H1 (cell line): ENCODE measurements around the gene TCEANC2. TPM values are rescaled to one million over a fixed set of nuclear protein-coding genes. Genes with fewer than 3 reads are reported as not detected.

ENCODE experiments used
- CTCF ChIA-PET: fragments of 300-600 bp; sonication (Branson Sonifier 250); formaldehyde crosslinking; loops from one replicate; lab custom pipeline; 2021; ENCODE audit not compliant: partially characterized antibody; lab: Charles Lee
- POLR2A ChIA-PET: fragments of 300-600 bp; sonication (Branson Sonifier 250); formaldehyde crosslinking; loops from one replicate; lab custom pipeline; 2021; ENCODE audit warnings: inconsistent platforms; ENCODE audit not compliant: partially characterized antibody; lab: Charles Lee
- DNase-seq, 2 experiments: peaks; one replicate each; pipeline versions ENCODE4 v3.0.0 to v3.0.0-alpha.2; 2010 to 2022; ENCODE audit warnings: low spot score in 2 of 2, low read depth in 1 of 2, mixed read lengths in 1 of 2
- FAIRE-seq: peaks from 2 replicates; lab custom pipeline; 2011; peaks lifted over from hg19 to GRCh38; lab: Jason Lieb, UNC
- H2AFZ ChIP-seq: 2 replicates; pipeline ENCODE4 v1.8.1; 2012; ENCODE audit warnings: low read length, inconsistent platforms
- H2AK5ac ChIP-seq: 2 replicates; pipeline ENCODE4 v1.6.1; 2013; ENCODE audit warnings: low read depth, low read length
- H2BK120ac ChIP-seq: replicated peaks from 2 replicates; pipeline ENCODE3; 2013; ENCODE audit warnings: low read depth, low read length, inconsistent platforms
- H2BK12ac ChIP-seq: 2 replicates; pipeline ENCODE4 v1.6.1; 2013; ENCODE audit warnings: low read depth, low read length
- H2BK15ac ChIP-seq: 2 replicates; pipeline ENCODE4 v1.6.1; 2013; ENCODE audit warnings: low read length
- H2BK20ac ChIP-seq: 2 replicates; pipeline ENCODE4 v1.6.1; 2013; ENCODE audit warnings: low read length
- H2BK5ac ChIP-seq: 2 replicates; pipeline ENCODE4 v1.6.1; 2013; ENCODE audit warnings: low read depth, low read length
- H3K14ac ChIP-seq: 2 replicates; pipeline ENCODE4 v1.6.1; 2013; ENCODE audit warnings: inconsistent platforms; ENCODE audit not compliant: insufficient read length
- H3K18ac ChIP-seq: 2 replicates; pipeline ENCODE4 v1.6.1; 2013; ENCODE audit warnings: low read length; ENCODE audit errors: extremely low read depth
- H3K23ac ChIP-seq: 2 replicates; pipeline ENCODE4 v1.6.1; 2013; ENCODE audit warnings: inconsistent platforms; ENCODE audit not compliant: insufficient read length
- H3K23me2 ChIP-seq: 2 replicates; pipeline ENCODE4 v1.6.1; 2013; ENCODE audit warnings: low read depth, low read length
- H3K27ac ChIP-seq: 2 replicates; pipeline ENCODE4 v1.6.1; 2011; ENCODE audit warnings: low read depth, low read length, inconsistent platforms
- H3K27me3 ChIP-seq, 4 experiments: replicated peaks in 1 of 4; 1 replicate in 1 of 4; 2 replicates in 3 of 4; pipeline versions ENCODE4 v1.6.1 to v1.8.1; 2011 to 2013; ENCODE audit warnings: low read length in 3 of 4, mild to moderate bottlenecking in 3 of 4, inconsistent platforms in 2 of 4, mixed read lengths in 2 of 4, moderate library complexity in 1 of 4; ENCODE audit not compliant: control insufficient read depth in 3 of 4, insufficient read depth in 3 of 4; ENCODE audit errors: extremely low read depth in 1 of 4
- H3K36me3 ChIP-seq, 4 experiments: 2 replicates each; pipeline versions ENCODE4 v1.6.1 to v1.8.1; 2011 to 2013; ENCODE audit warnings: mild to moderate bottlenecking in 4 of 4, low read length in 3 of 4, moderate library complexity in 2 of 4, control low read depth in 1 of 4, inconsistent platforms in 1 of 4; ENCODE audit not compliant: insufficient read depth in 4 of 4, control insufficient read depth in 2 of 4
- H3K4ac ChIP-seq: replicated peaks from 2 replicates; pipeline ENCODE3; 2013; ENCODE audit warnings: low read length, low read depth, mixed read lengths, inconsistent platforms; ENCODE audit not compliant: insufficient read length
- H3K4me1 ChIP-seq, 4 experiments: replicated peaks in 1 of 4; 1 replicate in 1 of 4; 2 replicates in 3 of 4; pipeline versions ENCODE4 v1.6.1 to v1.8.1; 2011 to 2013; ENCODE audit warnings: low read length in 3 of 4, inconsistent platforms in 2 of 4, mixed read lengths in 1 of 4; ENCODE audit not compliant: insufficient read depth in 4 of 4, control insufficient read depth in 3 of 4
- H3K4me2 ChIP-seq, 2 experiments: 2 replicates each; pipeline versions ENCODE4 v1.6.1 to v1.8.1; 2011 to 2013; ENCODE audit warnings: low read depth in 2 of 2, low read length in 2 of 2, control low read depth in 1 of 2, inconsistent platforms in 1 of 2, mild to moderate bottlenecking in 1 of 2; ENCODE audit not compliant: insufficient read depth in 1 of 2
- H3K4me3 ChIP-seq, 4 experiments: fragments of 200-600, 300-600 bp in 1 of 4; sonication (generic), shearing (Covaris generic), sonication (Bioruptor Twin) in 1 of 4; 2 replicates each; pipeline versions ENCODE4 v1.5.1 to v1.8.1; 2011 to 2016; ENCODE audit warnings: low read length in 4 of 4, low read depth in 3 of 4, control low read depth in 2 of 4, inconsistent platforms in 2 of 4, mild to moderate bottlenecking in 2 of 4, mixed read lengths in 1 of 4, moderate library complexity in 1 of 4; ENCODE audit not compliant: insufficient read depth in 2 of 4; ENCODE audit errors: extremely low read depth in 1 of 4
- H3K56ac ChIP-seq: replicated peaks from 2 replicates; pipeline ENCODE3; 2013; ENCODE audit warnings: low read depth, mild to moderate bottlenecking, mixed read lengths, low read length, inconsistent platforms; ENCODE audit not compliant: insufficient read length
- H3K79me1 ChIP-seq: 2 replicates; pipeline ENCODE4 v1.6.1; 2013; ENCODE audit warnings: low read depth, low read length, control low read depth
- H3K79me2 ChIP-seq, 2 experiments: 2 replicates each; pipeline versions ENCODE4 v1.6.1 to v1.8.1; 2012 to 2013; ENCODE audit warnings: low read length in 2 of 2, mild to moderate bottlenecking in 2 of 2, inconsistent platforms in 1 of 2; ENCODE audit not compliant: insufficient read depth in 2 of 2, control insufficient read depth in 1 of 2
- H3K9ac ChIP-seq, 4 experiments: replicated peaks in 1 of 4; 1 replicate in 1 of 4; 2 replicates in 3 of 4; pipeline versions ENCODE4 v1.6.1 to v1.8.1; 2011 to 2013; ENCODE audit warnings: low read depth in 3 of 4, low read length in 3 of 4, control low read depth in 2 of 4, mild to moderate bottlenecking in 2 of 4, moderate library complexity in 2 of 4, inconsistent platforms in 1 of 4; ENCODE audit errors: extremely low read depth in 1 of 4
- H3K9me3 ChIP-seq, 2 experiments: 2 replicates each; pipeline versions ENCODE4 v1.6.1 to v1.8.1; 2012 to 2013; ENCODE audit warnings: mild to moderate bottlenecking in 2 of 2, moderate library complexity in 2 of 2, control low read depth in 1 of 2, inconsistent platforms in 1 of 2, low read depth in 1 of 2, low read length in 1 of 2, mixed read lengths in 1 of 2; ENCODE audit not compliant: insufficient read depth in 2 of 2
- H4K20me1 ChIP-seq, 2 experiments: replicated peaks in 1 of 2; 2 replicates each; pipeline versions ENCODE3 to v1.8.1; 2011 to 2013; ENCODE audit warnings: inconsistent platforms in 2 of 2, low read length in 2 of 2, mild to moderate bottlenecking in 1 of 2; ENCODE audit not compliant: insufficient read depth in 2 of 2, control insufficient read depth in 1 of 2
- H4K5ac ChIP-seq: 2 replicates; pipeline ENCODE4 v1.6.1; 2013; ENCODE audit warnings: low read length, low read depth, mixed read lengths, inconsistent platforms; ENCODE audit not compliant: insufficient read length
- H4K8ac ChIP-seq: 2 replicates; pipeline ENCODE4 v1.8.0; 2013; ENCODE audit warnings: mild to moderate bottlenecking, moderate library complexity, low read length, inconsistent platforms; ENCODE audit not compliant: insufficient read depth; ENCODE audit errors: extremely low read depth
- H4K91ac ChIP-seq: replicated peaks from 2 replicates; pipeline ENCODE3; 2013; ENCODE audit warnings: low read length, mixed read lengths, inconsistent platforms; ENCODE audit not compliant: insufficient read length
- CBX8 ChIP-seq: fragments of 300-800, 300-1000 bp; sonication (generic); IDR thresholded peaks from 2 replicates; pipeline ENCODE4 v1.7.1; 2016; ENCODE audit warnings: low read depth, low read length, borderline replicate concordance
- EGR1 ChIP-seq: IDR thresholded peaks from 2 replicates; pipeline ENCODE4 v1.6.1; 2011; ENCODE audit warnings: low read depth, low read length, borderline replicate concordance
- FOSL1 ChIP-seq: IDR thresholded peaks from 2 replicates; pipeline ENCODE4 v1.6.1; 2011; ENCODE audit warnings: mild to moderate bottlenecking, low read depth, low read length, moderate library complexity; ENCODE audit not compliant: insufficient read depth
- JUND ChIP-seq: IDR thresholded peaks from 2 replicates; pipeline ENCODE4 v1.6.1; 2011; ENCODE audit warnings: mild to moderate bottlenecking, improper control_type of control experiment, low read length
- POLR2A ChIP-seq, 2 experiments: IDR thresholded peaks; 1 replicate in 1 of 2; 2 replicates in 1 of 2; pipeline ENCODE4 v1.6.1; 2011; ENCODE audit warnings: low read depth in 2 of 2, low read length in 2 of 2, mild to moderate bottlenecking in 2 of 2; ENCODE audit errors: control extremely low read depth in 1 of 2
- POU5F1 ChIP-seq: IDR thresholded peaks from 2 replicates; pipeline ENCODE4 v1.6.1; 2011; ENCODE audit warnings: low read depth, mild to moderate bottlenecking, low read length, moderate library complexity
- RBBP5 ChIP-seq: IDR thresholded peaks from 2 replicates; pipeline ENCODE4 v1.7.1; 2012; ENCODE audit warnings: low read depth, mild to moderate bottlenecking, inconsistent platforms, low read length, moderate library complexity, borderline replicate concordance
- SIRT6 ChIP-seq: IDR thresholded peaks from one replicate; pipeline ENCODE4 v1.7.1; 2012; ENCODE audit warnings: low read length, inconsistent platforms
- SIX5 ChIP-seq: IDR thresholded peaks from 2 replicates; pipeline ENCODE4 v1.6.1; 2011; ENCODE audit warnings: mild to moderate bottlenecking, low read depth, low read length
- SUZ12 ChIP-seq: fragments of 200-600 bp; sonication (generic); IDR thresholded peaks from 2 replicates; pipeline ENCODE4 v1.6.1; 2012; ENCODE audit warnings: mild to moderate bottlenecking, inconsistent platforms, low read length, moderate library complexity, mixed read lengths
- WGBS, 2 experiments: shearing (Covaris generic) in 1 of 2; methylation state at CpG; one replicate each; pipeline versions ENCODE4 v1.1.6 to v1.1.7; 2013 to 2015; ENCODE audit warnings: low lambda C conversion rate in 2 of 2, mixed read lengths in 2 of 2, inconsistent platforms in 1 of 2, low coverage in 1 of 2, missing lambda C conversion rate in 1 of 2; ENCODE audit not compliant: insufficient replicate concordance in 2 of 2, insufficient coverage in 1 of 2, insufficient read length in 1 of 2; ENCODE audit errors: extremely low coverage in 1 of 2, missing lambda C conversion rate in 1 of 2; 5-methylcytosine and 5-hydroxymethylcytosine counted together
- polyA plus RNA-seq, 7 experiments: library from polyadenylated mRNA; depleted of rRNA in 3 of 7; stranded (reverse) in 5 of 7; unstranded in 2 of 7; fragments of >200 nt in 5 of 7; fragments of 200-250 nt in 2 of 7; gene quantifications; 1 replicate in 5 of 7; 2 replicates in 1 of 7; 4 replicates in 1 of 7; pipeline versions ENCODE4 v1.2.1 to v1.2.3, GENCODE V29; 2011 to 2013; ENCODE audit warnings: missing spikeins in 2 of 7, mixed read lengths in 2 of 7
- total RNA-seq: library from RNA; stranded (reverse); fragmentation: NEBNext Ultra II Directional; extraction: Animal tissue kit (Norgen Biotek cat#: 25700); gene quantifications from 2 replicates; pipeline ENCODE4 v1.2.1, GENCODE V29; 2021
- TF ChIP-seq, protein P1 (sequence below), 3 experiments: IDR thresholded peaks; 1 replicate in 2 of 3; 2 replicates in 1 of 3; pipeline versions ENCODE4 v1.5.1 to v1.6.1; 2011; ENCODE audit warnings: low read length in 3 of 3, mild to moderate bottlenecking in 3 of 3, inconsistent platforms in 2 of 3, low read depth in 1 of 3, moderate library complexity in 1 of 3; ENCODE audit not compliant: insufficient read depth in 1 of 3; ENCODE audit errors: control extremely low read depth in 1 of 3

The TCEANC2 gene
- total and polyA plus RNA-seq, 2 of the 8 experiments (the other 6 are each of a cell fraction or from before 2014, with no cell fraction given) = 4.2 to 8.2 TPM

DNA sequence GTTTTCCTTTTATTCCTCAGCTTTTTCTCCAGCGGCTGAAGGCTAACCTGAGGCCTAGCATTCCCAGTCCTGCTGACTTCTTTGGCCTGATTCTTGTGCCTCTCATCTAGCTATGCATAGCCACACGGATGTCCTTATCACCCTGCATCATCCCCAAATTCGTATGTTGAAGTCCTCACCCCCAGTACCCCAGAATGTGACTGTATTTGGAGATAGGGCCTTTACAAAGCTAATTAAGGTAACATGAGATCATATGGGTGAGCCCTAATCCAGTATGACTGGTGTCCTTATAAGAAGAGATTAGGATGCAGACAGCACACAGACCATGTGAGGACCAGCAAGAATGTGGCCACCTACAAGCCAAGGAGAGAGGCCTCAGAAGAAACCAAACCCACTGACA lies 54.7 kb downstream of the TCEANC2 start:
- Histone ChIP-seq H4K8ac (no peak overlapping the region), H4K91ac (no peak overlapping the region), H3K9ac (no peak overlapping the region), H3K56ac (no peak overlapping the region), H3K4me3 (no peak overlapping the region), H3K79me2 (no peaks in the 10 kb centered on the region), H2AFZ (no peak overlapping the region), H2BK5ac (no peak overlapping the region), H3K23me2 (no peaks in the 10 kb centered on the region), H2BK20ac (no peak overlapping the region), H3K4me2 (no peak overlapping the region), H2BK120ac (no peak overlapping the region), H3K9me3 (no peaks in the 10 kb centered on the region), H3K14ac (no peak overlapping the region), H3K18ac (no peak overlapping the region), H3K79me1 (no peaks in the 10 kb centered on the region), H2AK5ac (no peak overlapping the region), H3K4me1 (no peaks in the 10 kb centered on the region; a peak in 1 of 7 replicates), H4K5ac (no peak overlapping the region), H2BK15ac (no peak overlapping the region), H3K4ac (no peak overlapping the region), H3K27ac (no peak overlapping the region), H3K27me3 (no peaks in the 10 kb centered on the region), H2BK12ac (no peak overlapping the region), H3K23ac (no peak overlapping the region), H3K36me3 (no peaks in the 10 kb centered on the region), H4K20me1 (no peaks in the 10 kb centered on the region)
- TF ChIP-seq SIX5 = no peak
- TF ChIP-seq, protein P1, sequence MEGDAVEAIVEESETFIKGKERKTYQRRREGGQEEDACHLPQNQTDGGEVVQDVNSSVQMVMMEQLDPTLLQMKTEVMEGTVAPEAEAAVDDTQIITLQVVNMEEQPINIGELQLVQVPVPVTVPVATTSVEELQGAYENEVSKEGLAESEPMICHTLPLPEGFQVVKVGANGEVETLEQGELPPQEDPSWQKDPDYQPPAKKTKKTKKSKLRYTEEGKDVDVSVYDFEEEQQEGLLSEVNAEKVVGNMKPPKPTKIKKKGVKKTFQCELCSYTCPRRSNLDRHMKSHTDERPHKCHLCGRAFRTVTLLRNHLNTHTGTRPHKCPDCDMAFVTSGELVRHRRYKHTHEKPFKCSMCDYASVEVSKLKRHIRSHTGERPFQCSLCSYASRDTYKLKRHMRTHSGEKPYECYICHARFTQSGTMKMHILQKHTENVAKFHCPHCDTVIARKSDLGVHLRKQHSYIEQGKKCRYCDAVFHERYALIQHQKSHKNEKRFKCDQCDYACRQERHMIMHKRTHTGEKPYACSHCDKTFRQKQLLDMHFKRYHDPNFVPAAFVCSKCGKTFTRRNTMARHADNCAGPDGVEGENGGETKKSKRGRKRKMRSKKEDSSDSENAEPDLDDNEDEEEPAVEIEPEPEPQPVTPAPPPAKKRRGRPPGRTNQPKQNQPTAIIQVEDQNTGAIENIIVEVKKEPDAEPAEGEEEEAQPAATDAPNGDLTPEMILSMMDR (IDR thresholded peaks at IDR 0.05; ENCODE audit: control extremely low read depth in 1 of 3, insufficient read depth in 1 of 3, low read depth in 1 of 3, low read length in 3 of 3) = no peak
- TF ChIP-seq EGR1 = no peak
- TF ChIP-seq POU5F1 = no peak
- no peak for TF ChIP-seq JUND
- TF ChIP-seq CBX8 = no peak
- TF ChIP-seq POLR2A (IDR thresholded peaks at IDR 0.05; ENCODE audit: control extremely low read depth in 1 of 2, low read depth in 2 of 2, low read length in 2 of 2) = no peak
- TF ChIP-seq SUZ12 = no peak
- no peak for TF ChIP-seq RBBP5
- TF ChIP-seq FOSL1 = no peak
- TF ChIP-seq SIRT6 = no peak
- ChIA-PET POLR2A (interaction anchor here (1.1 kb wide), 1 partner anchor 92 kb away, joined by 3 read pairs; the partner anchor contains the start of genes CYB5RL and MRPL37), CTCF (interaction anchor here (0.6 to 1.8 kb wide), 5 partner anchors 8 to 683 kb away, joined by 3 to 4 read pairs (median 3); no protein-coding TSS in a partner anchor)
- 87% methylated on average over 3 of the region's 3 CpGs; no CpG with 5 or more reads in 1 of the 2 experiments for WGBS, 2 experiments
- DNase-seq (no peak), FAIRE-seq (no peak)
